ENCODE data around the gene FKBP7. TPM values are rescaled to one million over a fixed set of nuclear protein-coding genes. Genes with fewer than 3 reads are reported as not detected.
A peak's percentile ranks its signal among the peaks of the same experiment; 100 is the strongest.

FKBP7 gene
- total and polyA plus RNA-seq, 2 experiments from 2014 or later = 28.4 to 81.1 TPM

DNA sequence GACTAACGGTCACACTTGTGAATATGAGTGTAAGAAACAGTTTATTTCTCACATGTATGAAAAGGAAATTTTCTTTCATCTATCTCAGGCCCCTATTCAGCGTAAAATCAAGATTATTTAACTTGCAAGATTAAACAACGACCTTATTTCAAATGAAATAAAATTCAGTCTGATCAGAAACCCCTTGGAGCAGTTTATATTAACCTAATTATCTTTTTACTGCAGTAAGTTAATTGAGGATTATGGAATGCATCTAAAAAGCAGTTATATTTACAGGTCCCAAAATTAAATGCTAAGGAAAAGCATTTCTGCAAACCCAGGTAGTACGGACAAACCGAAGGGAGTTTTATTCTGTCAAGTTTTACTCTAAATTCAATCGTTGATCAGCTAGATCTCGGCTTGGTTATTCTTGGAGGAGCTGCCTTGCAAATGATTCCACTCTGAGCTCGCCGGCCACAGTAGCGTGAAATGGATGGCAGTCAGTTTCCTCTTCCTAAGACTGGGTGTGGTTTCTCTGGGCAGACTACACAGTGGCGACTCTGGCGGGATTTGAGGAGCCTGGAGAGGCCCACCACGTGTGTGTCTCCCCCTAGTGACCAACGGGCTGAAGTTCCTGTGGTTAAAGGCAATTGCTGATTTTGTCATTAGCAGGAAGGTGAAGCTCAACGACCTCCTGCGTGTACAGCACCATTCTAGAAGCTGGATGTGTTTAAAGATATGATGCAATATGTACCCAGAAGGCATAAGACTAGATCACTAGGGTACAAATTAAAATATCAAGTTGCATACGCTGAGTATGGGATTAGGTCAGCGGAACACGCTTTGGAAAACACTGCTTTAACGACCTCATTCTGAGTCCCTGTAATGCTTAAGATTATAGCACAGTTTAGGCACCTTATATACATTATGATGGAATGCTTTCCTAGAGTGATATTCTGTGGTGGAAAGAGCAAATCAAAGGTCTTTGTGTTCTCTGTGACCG, 63.8 kb downstream of the FKBP7 start:
- Histone ChIP-seq H3K9me2 (ENCODE audit: insufficient read depth) (no peaks in the 10 kb centered on the region), H3K27ac (peak overlapping the region; percentile 90), H3K27me3 (replicated peaks; ENCODE audit: insufficient read depth) (no peaks in the 10 kb centered on the region), H4K20me1 (ENCODE audit: insufficient read depth) (no peaks in the 10 kb centered on the region), H2AFZ (peak overlapping the region; percentile 96), H3K4me2 (ENCODE audit: unreplicated experiment) (peak overlapping the region; percentile 99), H3F3A (ENCODE audit: insufficient read depth) (peaks cover 8% of the 10 kb centered on the region; the same call in 1 of the 2 replicates), H3K9ac (peak overlapping the region; percentile 91), H3K4me3 (peak overlapping the region; percentile 81), H3K36me3 (ENCODE audit: low read depth) (no peaks in the 10 kb centered on the region), H3K4me1 (ENCODE audit: insufficient read depth) (peaks cover 7% of the 10 kb centered on the region), H3K9me3 (ENCODE audit: low read depth) (no peaks in the 10 kb centered on the region), H3K79me2 (ENCODE audit: insufficient read depth) (peaks cover 7% of the 10 kb centered on the region)
- 17 to 18% methylated on average over 21 of the region's 21 CpGs for WGBS, 2 experiments (ENCODE audit: low coverage in 1 of 2, low lambda C conversion rate in 2 of 2, missing lambda C conversion rate in 2 of 2)
- no peak for TF ChIP-seq EZH2 (IDR thresholded peaks at IDR 0.05; ENCODE audit: insufficient read depth, poor library complexity, severe bottlenecking)
- no peak for TF ChIP-seq EZH2phosphoT487 (IDR thresholded peaks at IDR 0.05; ENCODE audit: insufficient read depth, low read depth)
- in situ Hi-C loops (cut with MboI) = loop anchor here (10.0 kb wide), 1 partner anchor 290 kb away; no protein-coding TSS in a partner anchor
- peak; percentile 97 for DNase-seq

Other genes with a start within 250 kb of the FKBP7 start
- 48.8 and 50.0 TPM in 2 replicates for gene PRKRA, start 27.4 kb downstream of the FKBP7 start, total RNA-seq (2014; rRNA removed; shearing (Covaris generic))
- 64.3 and 64.7 TPM in 2 replicates for gene PRKRA, start 27.4 kb downstream of the FKBP7 start, polyA plus RNA-seq (2016; fragmentation: Nextera tagmentation; extraction: Ambion mirVana)
- gene PJVK, start 27.2 kb downstream of the FKBP7 start, total RNA-seq (2014; rRNA removed; shearing (Covaris generic)) = 0.97 and 1.9 TPM in 2 replicates
- gene PJVK, start 27.2 kb downstream of the FKBP7 start, polyA plus RNA-seq (2016; fragmentation: Nextera tagmentation; extraction: Ambion mirVana) = 1.3 and 1.6 TPM in 2 replicates
- gene PLEKHA3, start 1.9 kb upstream of the FKBP7 start, total RNA-seq (2014; rRNA removed; shearing (Covaris generic)) = 5.6 and 9.4 TPM in 2 replicates
- gene PLEKHA3, start 1.9 kb upstream of the FKBP7 start, polyA plus RNA-seq (2016; fragmentation: Nextera tagmentation; extraction: Ambion mirVana) = 17.7 and 17.9 TPM in 2 replicates

All from GM23248 (cell line).